K562 (cell line): Measurements from ENCODE around the gene SGK1. TPM values are rescaled to one million over a fixed set of nuclear protein-coding genes. Genes with fewer than 3 reads are reported as not detected.

Experiments used
- ARNT ChIP-seq, 2 experiments: fragments of 450-650 bp; IDR thresholded peaks; 2 replicates each; pipeline ENCODE4 v1.6.1; 2016; ENCODE audit warnings: mild to moderate bottlenecking in 1 of 2
- CBFA2T2 ChIP-seq: fragments of 450-650 bp; conservative IDR thresholded peaks from 2 replicates; pipeline ENCODE4 v1.6.1; 2017; ENCODE audit warnings: mild to moderate bottlenecking
- CBX1 ChIP-seq: sonication (generic); IDR thresholded peaks from 2 replicates; pipeline ENCODE4 v1.6.1; 2016; ENCODE audit warnings: antibody characterized with exemption, low read depth, mild to moderate bottlenecking
- CC2D1A ChIP-seq: fragments of 450-650 bp; IDR thresholded peaks from 2 replicates; pipeline ENCODE4 v1.6.1; 2017; ENCODE audit warnings: mild to moderate bottlenecking
- CCAR2 ChIP-seq: fragments of 200-400 bp; formaldehyde crosslinking; IDR thresholded peaks from 2 replicates; pipeline ENCODE4 v1.6.1; 2017; ENCODE audit warnings: mild to moderate bottlenecking, low read depth, low read length
- ESRRA ChIP-seq: fragments of 450-650 bp; IDR thresholded peaks from 2 replicates; pipeline ENCODE4 v1.6.1; 2014; ENCODE audit warnings: low read depth, mild to moderate bottlenecking, moderate library complexity, borderline replicate concordance
- ETV1 ChIP-seq: fragments of 450-650 bp; conservative IDR thresholded peaks from 2 replicates; pipeline ENCODE4 v1.6.1; 2016; ENCODE audit warnings: missing genetic modification characterization, control low read depth, low read depth, missing compliant biosample characterization
- HDGF ChIP-seq: fragments of 450-650 bp; IDR thresholded peaks from 2 replicates; pipeline ENCODE4 v1.6.1; 2016
- JUND ChIP-seq, 2 experiments: IDR thresholded peaks; 2 replicates in 1 of 2; 3 replicates in 1 of 2; pipeline ENCODE4 v1.6.1; 2011; ENCODE audit warnings: borderline replicate concordance in 2 of 2, low read depth in 2 of 2, low read length in 2 of 2, improper control_type of control experiment in 1 of 2, missing biosample characterization in 1 of 2, missing genetic modification characterization in 1 of 2, missing genetic modification reagents in 1 of 2
- MCM2 ChIP-seq: fragments of 450-650 bp; IDR thresholded peaks from 2 replicates; pipeline ENCODE4 v1.6.1; 2017; ENCODE audit warnings: low read depth, mild to moderate bottlenecking
- MYNN ChIP-seq, 2 experiments: sonication (generic); formaldehyde crosslinking in 1 of 2; IDR thresholded peaks; 2 replicates each; pipeline versions ENCODE4 v1.5.0 to v1.6.1; 2016 to 2020; ENCODE audit warnings: antibody characterized with exemption in 1 of 2, missing genetic modification reagents in 1 of 2
- POLR3G ChIP-seq: IDR thresholded peaks from 2 replicates; pipeline ENCODE4 v1.6.1; 2011; ENCODE audit not compliant: insufficient read length, insufficient replicate concordance; ENCODE audit errors: extremely low read depth
- RAD21 ChIP-seq, 2 experiments: fragments of 250-450 bp in 1 of 2; fragments of 450-650 bp in 1 of 2; sonication (Bioruptor Pico) in 1 of 2; formaldehyde crosslinking in 1 of 2; IDR thresholded peaks in 1 of 2; conservative IDR thresholded peaks in 1 of 2; 2 replicates each; pipeline versions ENCODE4 v1.4.0 to v1.8.0; 2020 to 2022; ENCODE audit warnings: mild to moderate bottlenecking in 2 of 2, moderate library complexity in 1 of 2
- TCF7L2 ChIP-seq: fragments of 150-350 bp; IDR thresholded peaks from 2 replicates; pipeline ENCODE4 v1.6.1; 2016; ENCODE audit warnings: low read depth, mild to moderate bottlenecking, low read length, moderate library complexity
- TEAD2 ChIP-seq: fragments of 450-650 bp; IDR thresholded peaks from 2 replicates; pipeline ENCODE4 v1.6.1; 2016; ENCODE audit warnings: missing genetic modification characterization, control low read depth, missing compliant biosample characterization
- ZNF780A ChIP-seq: fragments of 250-450 bp; sonication (Bioruptor Pico); IDR thresholded peaks from 2 replicates; pipeline ENCODE4 v1.5.0; 2021; ENCODE audit warnings: mild to moderate bottlenecking
- polyA plus RNA-seq, 8 experiments: library from polyadenylated mRNA; depleted of rRNA in 4 of 8; stranded (reverse) in 5 of 8; unstranded in 3 of 8; fragments of >200 nt; fragmentation: Nextera tagmentation in 2 of 8; fragmentation: Illumina TruSeq in 1 of 8; extraction: Ambion mirVana in 2 of 8; extraction: Trizol in 1 of 8; gene quantifications; 2 replicates each; pipeline versions ENCODE4 v1.2.1 to v1.2.3, GENCODE V29; 2011 to 2014; ENCODE audit warnings: inconsistent platforms in 1 of 8, missing spikeins in 1 of 8
- total RNA-seq, 7 experiments: library from RNA; depleted of rRNA in 6 of 7; stranded (reverse); fragments of >200 nt in 6 of 7; fragmentation: Illumina TruSeq in 2 of 7; extraction: Trizol in 2 of 7; gene quantifications; 2 replicates each; pipeline versions ENCODE4 v1.2.1 to v1.2.3, GENCODE V29; 2011 to 2021; ENCODE audit warnings: low replicate concordance in 1 of 7
- TF ChIP-seq, protein P1 (sequence below): sonication (generic); formaldehyde crosslinking; IDR thresholded peaks from 2 replicates; pipeline ENCODE4 v1.4.0; 2020; ENCODE audit warnings: mild to moderate bottlenecking, missing genetic modification reagents
- TF ChIP-seq, protein P2 (sequence below): fragments of 450-650 bp; IDR thresholded peaks from 2 replicates; pipeline ENCODE4 v1.6.1; 2016
- TF ChIP-seq, protein P3 (sequence below): fragments of 250-450 bp; sonication (Bioruptor Pico); IDR thresholded peaks from 2 replicates; pipeline ENCODE4 v1.9.0; 2021; ENCODE audit warnings: mild to moderate bottlenecking
- TF ChIP-seq, protein P4 (sequence below): fragments of 450-650 bp; IDR thresholded peaks from 2 replicates; pipeline ENCODE4 v1.6.1; 2016; ENCODE audit warnings: mild to moderate bottlenecking
- TF ChIP-seq, protein P5 (sequence below): fragments of 250-450 bp; sonication (Bioruptor Pico); IDR thresholded peaks from 2 replicates; pipeline ENCODE4 v1.8.0; 2021; ENCODE audit warnings: moderate library complexity, mild to moderate bottlenecking, inconsistent platforms

Gene SGK1
- total and polyA plus RNA-seq, 9 of the 15 experiments (the other 6 are each of a cell fraction or from before 2014, with no cell fraction given): 3.5 to 7.2 (median 3.9) TPM

DNA sequence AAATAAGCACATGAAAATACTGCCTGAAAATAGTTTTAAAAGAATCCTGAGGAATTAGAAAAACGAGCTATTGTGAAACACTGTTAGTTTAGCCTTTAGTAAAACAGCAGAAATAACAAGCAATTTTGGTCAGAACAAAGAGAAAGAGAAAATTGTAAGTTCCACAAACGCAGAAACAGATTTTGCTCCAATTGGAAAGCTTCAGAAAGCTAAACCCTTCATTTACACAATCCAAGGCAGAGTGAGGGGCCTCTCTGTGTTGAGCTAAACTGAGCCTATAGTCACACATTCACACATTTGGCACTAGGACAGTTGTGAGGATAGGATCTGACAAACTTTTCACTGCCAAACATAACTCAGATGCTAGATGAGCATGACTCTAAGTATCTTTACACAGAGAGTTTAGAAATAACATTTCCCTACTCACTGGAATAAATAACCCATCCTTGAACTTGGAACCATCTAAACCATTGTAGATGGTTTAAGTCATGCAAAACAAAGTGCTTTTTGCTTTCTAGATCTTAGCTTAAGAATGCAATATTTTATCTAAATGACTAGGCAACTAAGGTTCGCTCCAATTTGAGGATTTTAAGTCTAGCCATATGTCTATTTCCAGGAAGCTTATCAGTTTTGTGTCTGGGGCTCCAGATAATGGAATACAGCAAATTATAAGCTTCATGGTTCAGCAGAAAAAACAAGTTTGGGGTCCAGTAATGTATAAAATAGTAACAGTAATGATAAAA, 122.6 kb downstream of the SGK1 start (continued):
- no peak for TF ChIP-seq RAD21 (CRISPR knock-in tag; conservative IDR thresholded peaks at IDR 0.05 in 1 of 2, IDR thresholded peaks at IDR 0.05 in 1 of 2)
- TF ChIP-seq TCF7L2: no peak
- no peak for TF ChIP-seq ESRRA
- TF ChIP-seq, protein P1, sequence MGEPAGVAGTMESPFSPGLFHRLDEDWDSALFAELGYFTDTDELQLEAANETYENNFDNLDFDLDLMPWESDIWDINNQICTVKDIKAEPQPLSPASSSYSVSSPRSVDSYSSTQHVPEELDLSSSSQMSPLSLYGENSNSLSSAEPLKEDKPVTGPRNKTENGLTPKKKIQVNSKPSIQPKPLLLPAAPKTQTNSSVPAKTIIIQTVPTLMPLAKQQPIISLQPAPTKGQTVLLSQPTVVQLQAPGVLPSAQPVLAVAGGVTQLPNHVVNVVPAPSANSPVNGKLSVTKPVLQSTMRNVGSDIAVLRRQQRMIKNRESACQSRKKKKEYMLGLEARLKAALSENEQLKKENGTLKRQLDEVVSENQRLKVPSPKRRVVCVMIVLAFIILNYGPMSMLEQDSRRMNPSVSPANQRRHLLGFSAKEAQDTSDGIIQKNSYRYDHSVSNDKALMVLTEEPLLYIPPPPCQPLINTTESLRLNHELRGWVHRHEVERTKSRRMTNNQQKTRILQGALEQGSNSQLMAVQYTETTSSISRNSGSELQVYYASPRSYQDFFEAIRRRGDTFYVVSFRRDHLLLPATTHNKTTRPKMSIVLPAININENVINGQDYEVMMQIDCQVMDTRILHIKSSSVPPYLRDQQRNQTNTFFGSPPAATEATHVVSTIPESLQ: no peak
- TF ChIP-seq, protein P2, sequence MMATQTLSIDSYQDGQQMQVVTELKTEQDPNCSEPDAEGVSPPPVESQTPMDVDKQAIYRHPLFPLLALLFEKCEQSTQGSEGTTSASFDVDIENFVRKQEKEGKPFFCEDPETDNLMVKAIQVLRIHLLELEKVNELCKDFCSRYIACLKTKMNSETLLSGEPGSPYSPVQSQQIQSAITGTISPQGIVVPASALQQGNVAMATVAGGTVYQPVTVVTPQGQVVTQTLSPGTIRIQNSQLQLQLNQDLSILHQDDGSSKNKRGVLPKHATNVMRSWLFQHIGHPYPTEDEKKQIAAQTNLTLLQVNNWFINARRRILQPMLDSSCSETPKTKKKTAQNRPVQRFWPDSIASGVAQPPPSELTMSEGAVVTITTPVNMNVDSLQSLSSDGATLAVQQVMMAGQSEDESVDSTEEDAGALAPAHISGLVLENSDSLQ: no peak; the same call in 1 of the 2 replicates
- TF ChIP-seq ETV1 (tag): no peak
- TF ChIP-seq, protein P3, sequence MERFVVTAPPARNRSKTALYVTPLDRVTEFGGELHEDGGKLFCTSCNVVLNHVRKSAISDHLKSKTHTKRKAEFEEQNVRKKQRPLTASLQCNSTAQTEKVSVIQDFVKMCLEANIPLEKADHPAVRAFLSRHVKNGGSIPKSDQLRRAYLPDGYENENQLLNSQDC (CRISPR knock-in tag): no peak
- TF ChIP-seq, protein P4, sequence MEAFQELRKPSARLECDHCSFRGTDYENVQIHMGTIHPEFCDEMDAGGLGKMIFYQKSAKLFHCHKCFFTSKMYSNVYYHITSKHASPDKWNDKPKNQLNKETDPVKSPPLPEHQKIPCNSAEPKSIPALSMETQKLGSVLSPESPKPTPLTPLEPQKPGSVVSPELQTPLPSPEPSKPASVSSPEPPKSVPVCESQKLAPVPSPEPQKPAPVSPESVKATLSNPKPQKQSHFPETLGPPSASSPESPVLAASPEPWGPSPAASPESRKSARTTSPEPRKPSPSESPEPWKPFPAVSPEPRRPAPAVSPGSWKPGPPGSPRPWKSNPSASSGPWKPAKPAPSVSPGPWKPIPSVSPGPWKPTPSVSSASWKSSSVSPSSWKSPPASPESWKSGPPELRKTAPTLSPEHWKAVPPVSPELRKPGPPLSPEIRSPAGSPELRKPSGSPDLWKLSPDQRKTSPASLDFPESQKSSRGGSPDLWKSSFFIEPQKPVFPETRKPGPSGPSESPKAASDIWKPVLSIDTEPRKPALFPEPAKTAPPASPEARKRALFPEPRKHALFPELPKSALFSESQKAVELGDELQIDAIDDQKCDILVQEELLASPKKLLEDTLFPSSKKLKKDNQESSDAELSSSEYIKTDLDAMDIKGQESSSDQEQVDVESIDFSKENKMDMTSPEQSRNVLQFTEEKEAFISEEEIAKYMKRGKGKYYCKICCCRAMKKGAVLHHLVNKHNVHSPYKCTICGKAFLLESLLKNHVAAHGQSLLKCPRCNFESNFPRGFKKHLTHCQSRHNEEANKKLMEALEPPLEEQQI: peak; percentile 37; the same call in 1 of the 2 replicates
- no peak for TF ChIP-seq TEAD2
- peak; percentile 58 to 73; a peak in 3 of 4 replicates for TF ChIP-seq ARNT (IDR thresholded peaks at IDR 0.05)
- TF ChIP-seq JUND (IDR thresholded peaks at IDR 0.05; ENCODE audit: borderline replicate concordance, low read depth, low read length): peak; percentile 29; the same call in 1 of the 2 replicates
- TF ChIP-seq JUND (tag; IDR thresholded peaks at IDR 0.05; ENCODE audit: borderline replicate concordance, low read depth, low read length): peak; percentile 54; the same call in 1 of the 3 replicates
- TF ChIP-seq CBFA2T2: peak; percentile 86
- 0 out of 2 replicates have a peak, but pooled peaks have one; percentile 29 for TF ChIP-seq MYNN (IDR thresholded peaks at IDR 0.05)
- no peak for TF ChIP-seq MYNN (CRISPR knock-in tag; IDR thresholded peaks at IDR 0.05)
- TF ChIP-seq HDGF: no peak
- TF ChIP-seq CBX1: no peak
- TF ChIP-seq MCM2: no peak
- TF ChIP-seq CC2D1A: peak; percentile 51; the same call in 1 of the 2 replicates
- no peak for TF ChIP-seq POLR3G
- TF ChIP-seq ZNF780A (CRISPR knock-in tag): no peak
- TF ChIP-seq, protein P5, sequence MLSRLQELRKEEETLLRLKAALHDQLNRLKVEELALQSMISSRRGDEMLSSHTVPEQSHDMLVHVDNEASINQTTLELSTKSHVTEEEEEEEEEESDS: no peak
- TF ChIP-seq CCAR2: no peak
